GM12892 (cell line): ENCODE measurements around the gene TEX12.

Source experiments
- POLR2A ChIP-seq: IDR thresholded peaks from 2 replicates; pipeline ENCODE4 v1.6.1; 2011; ENCODE audit warnings: low read depth, low read length, control low read depth
- POLR2AphosphoS5 ChIP-seq: IDR thresholded peaks from 2 replicates; pipeline ENCODE4 v1.6.1; 2011; ENCODE audit warnings: low read depth, low read length, control low read depth
- TAF1 ChIP-seq: IDR thresholded peaks from 2 replicates; pipeline ENCODE4 v1.6.1; 2011; ENCODE audit warnings: low read depth, mild to moderate bottlenecking, control low read depth, low read length, borderline replicate concordance

DNA sequence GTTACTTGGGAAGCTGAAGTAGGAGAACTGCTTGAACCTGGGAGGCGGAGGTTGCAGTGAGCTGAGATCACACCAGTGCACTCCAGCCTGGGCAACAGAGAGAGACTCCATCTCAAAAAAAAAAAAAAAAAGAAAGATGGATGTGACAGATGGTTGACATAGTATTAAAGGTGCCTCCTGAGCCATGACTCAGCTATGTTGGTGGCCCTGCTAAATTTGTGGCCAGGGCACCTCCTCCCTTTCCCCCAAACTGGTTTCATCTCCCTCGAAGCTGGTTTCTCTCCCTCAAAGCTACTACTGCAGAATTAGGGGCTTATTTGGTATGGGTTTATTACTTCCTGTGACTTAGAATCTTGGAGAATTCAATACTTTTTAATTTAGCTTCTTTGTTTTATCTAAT lies 49.0 kb upstream of the TEX12 start:
- no peak for TF ChIP-seq TAF1
- TF ChIP-seq POLR2A: no peak
- TF ChIP-seq POLR2AphosphoS5: no peak
